HepG2 (cell line): ENCODE data around the gene NOTO. TPM values are rescaled to one million over a fixed set of nuclear protein-coding genes. Genes with fewer than 3 reads are reported as not detected.

ENCODE experiments used
- BORCS8-MEF2B ChIP-seq: sonication (generic); formaldehyde crosslinking; IDR thresholded peaks from 2 replicates; pipeline ENCODE4 v1.8.0; 2022; ENCODE audit warnings: mild to moderate bottlenecking, missing genetic modification reagents
- FOXP4 ChIP-seq: sonication (generic); formaldehyde crosslinking; IDR thresholded peaks from 2 replicates; pipeline ENCODE4 v1.4.0; 2020; ENCODE audit warnings: missing genetic modification reagents
- HIVEP1 ChIP-seq: sonication (generic); formaldehyde crosslinking; IDR thresholded peaks from 2 replicates; pipeline ENCODE4 v1.4.0; 2020; ENCODE audit warnings: mild to moderate bottlenecking, missing genetic modification reagents
- HNF1B ChIP-seq: sonication (generic); formaldehyde crosslinking; IDR thresholded peaks from 2 replicates; pipeline ENCODE4 v1.5.1; 2020; ENCODE audit warnings: mild to moderate bottlenecking, moderate library complexity, missing genetic modification reagents
- KDM6A ChIP-seq: IDR thresholded peaks from 2 replicates; pipeline ENCODE4 v1.6.1; 2016; ENCODE audit warnings: low read depth
- KLF9 ChIP-seq: IDR thresholded peaks from 2 replicates; pipeline ENCODE4 v1.6.1; 2016; ENCODE audit warnings: low read depth
- MXI1 ChIP-seq: IDR thresholded peaks from 3 replicates; pipeline ENCODE4 v1.6.1; 2012; ENCODE audit warnings: low read depth, low read length, inconsistent platforms, borderline replicate concordance
- NCOA5 ChIP-seq: sonication (generic); formaldehyde crosslinking; IDR thresholded peaks from 2 replicates; pipeline ENCODE4 v1.4.0; 2020; ENCODE audit warnings: missing genetic modification reagents
- PRMT3 ChIP-seq: sonication (generic); formaldehyde crosslinking; IDR thresholded peaks from 2 replicates; pipeline ENCODE4 v1.8.1; 2022; ENCODE audit warnings: low read depth, mild to moderate bottlenecking, moderate library complexity, missing genetic modification reagents, borderline replicate concordance
- RXRA ChIP-seq: sonication (generic); formaldehyde crosslinking; IDR thresholded peaks from 2 replicates; pipeline ENCODE4 v1.5.1; 2020; ENCODE audit warnings: missing genetic modification reagents
- SIX4 ChIP-seq: sonication (generic); formaldehyde crosslinking; IDR thresholded peaks from 2 replicates; pipeline ENCODE4 v1.4.0; 2020; ENCODE audit warnings: missing genetic modification reagents
- SP1 ChIP-seq, 2 experiments: fragments of 450-650 bp in 1 of 2; sonication (generic) in 1 of 2; formaldehyde crosslinking in 1 of 2; IDR thresholded peaks; 2 replicates each; pipeline versions ENCODE4 v1.4.0 to v1.6.1; 2016 to 2020; ENCODE audit warnings: missing genetic modification reagents in 1 of 2
- SYNCRIP ChIP-seq: fragments of 200-400 bp; formaldehyde crosslinking; IDR thresholded peaks from 2 replicates; pipeline ENCODE4 v1.6.1; 2018; ENCODE audit warnings: mild to moderate bottlenecking, low read depth, low read length; ENCODE audit not compliant: insufficient read depth
- TARDBP ChIP-seq: sonication (generic); formaldehyde crosslinking; IDR thresholded peaks from 2 replicates; pipeline ENCODE4 v1.8.0; 2022; ENCODE audit warnings: mild to moderate bottlenecking, missing genetic modification reagents
- WIZ ChIP-seq: sonication (generic); formaldehyde crosslinking; IDR thresholded peaks from 2 replicates; pipeline ENCODE4 v1.5.1; 2020; ENCODE audit warnings: mild to moderate bottlenecking, missing genetic modification reagents
- ZC3H13 ChIP-seq: sonication (generic); formaldehyde crosslinking; IDR thresholded peaks from 2 replicates; pipeline ENCODE4 v1.8.1; 2023; ENCODE audit warnings: mild to moderate bottlenecking, missing genetic modification reagents, moderate library complexity
- ZMYM3 ChIP-seq: sonication (generic); formaldehyde crosslinking; IDR thresholded peaks from 2 replicates; pipeline ENCODE4 v1.5.1; 2020; ENCODE audit warnings: mild to moderate bottlenecking, missing genetic modification reagents
- ZNF510 ChIP-seq: sonication (generic); formaldehyde crosslinking; IDR thresholded peaks from 2 replicates; pipeline ENCODE4 v1.4.0; 2020; ENCODE audit warnings: low read depth, mild to moderate bottlenecking, missing genetic modification reagents
- ZNF607 ChIP-seq: sonication (generic); formaldehyde crosslinking; IDR thresholded peaks from 2 replicates; pipeline ENCODE4 v1.5.1; 2020; ENCODE audit warnings: missing genetic modification reagents, mild to moderate bottlenecking, borderline replicate concordance
- ZNF672 ChIP-seq: sonication (generic); formaldehyde crosslinking; IDR thresholded peaks from 2 replicates; pipeline ENCODE4 v1.8.1; 2022; ENCODE audit warnings: missing genetic modification reagents
- ZNF737 ChIP-seq: sonication (generic); formaldehyde crosslinking; IDR thresholded peaks from 2 replicates; pipeline ENCODE4 v1.5.0; 2020; ENCODE audit warnings: missing genetic modification reagents, mild to moderate bottlenecking, borderline replicate concordance
- ZNF773 ChIP-seq: sonication (generic); formaldehyde crosslinking; IDR thresholded peaks from 2 replicates; pipeline ENCODE4 v1.4.0; 2020; ENCODE audit warnings: missing genetic modification reagents, borderline replicate concordance
- ZNF839 ChIP-seq: sonication (generic); formaldehyde crosslinking; IDR thresholded peaks from 2 replicates; pipeline ENCODE4 v1.4.0; 2020; ENCODE audit warnings: missing genetic modification reagents, mild to moderate bottlenecking, borderline replicate concordance
- polyA plus RNA-seq, 8 experiments: library from polyadenylated mRNA; depleted of rRNA in 3 of 8; stranded (reverse) in 7 of 8; unstranded in 1 of 8; fragments of >200 nt; fragmentation: Illumina TruSeq in 4 of 8; extraction: Trizol in 4 of 8; gene quantifications; 2 replicates each; pipeline versions ENCODE4 v1.2.1 to v1.2.3, GENCODE V29; 2011 to 2016; ENCODE audit warnings: low read depth in 4 of 8, missing spikeins in 1 of 8, mixed read lengths in 1 of 8; ENCODE audit not compliant: insufficient read depth in 1 of 8
- total RNA-seq, 5 experiments: library from RNA; depleted of rRNA; stranded (reverse); fragments of >200 nt; fragmentation: Illumina TruSeq; extraction: Trizol; gene quantifications; 2 replicates each; pipeline ENCODE4 v1.2.3, GENCODE V29; 2016; ENCODE audit warnings: low read depth in 1 of 5
- TF ChIP-seq, protein P1 (sequence below): sonication (generic); formaldehyde crosslinking; IDR thresholded peaks from 2 replicates; pipeline ENCODE4 v1.4.0; 2020; ENCODE audit warnings: missing genetic modification reagents; ENCODE audit errors: not compliant biosample characterization

The NOTO gene
- total and polyA plus RNA-seq, 2 of the 13 experiments (the other 11 are each of a cell fraction or from before 2014, with no cell fraction given) = not detected

DNA sequence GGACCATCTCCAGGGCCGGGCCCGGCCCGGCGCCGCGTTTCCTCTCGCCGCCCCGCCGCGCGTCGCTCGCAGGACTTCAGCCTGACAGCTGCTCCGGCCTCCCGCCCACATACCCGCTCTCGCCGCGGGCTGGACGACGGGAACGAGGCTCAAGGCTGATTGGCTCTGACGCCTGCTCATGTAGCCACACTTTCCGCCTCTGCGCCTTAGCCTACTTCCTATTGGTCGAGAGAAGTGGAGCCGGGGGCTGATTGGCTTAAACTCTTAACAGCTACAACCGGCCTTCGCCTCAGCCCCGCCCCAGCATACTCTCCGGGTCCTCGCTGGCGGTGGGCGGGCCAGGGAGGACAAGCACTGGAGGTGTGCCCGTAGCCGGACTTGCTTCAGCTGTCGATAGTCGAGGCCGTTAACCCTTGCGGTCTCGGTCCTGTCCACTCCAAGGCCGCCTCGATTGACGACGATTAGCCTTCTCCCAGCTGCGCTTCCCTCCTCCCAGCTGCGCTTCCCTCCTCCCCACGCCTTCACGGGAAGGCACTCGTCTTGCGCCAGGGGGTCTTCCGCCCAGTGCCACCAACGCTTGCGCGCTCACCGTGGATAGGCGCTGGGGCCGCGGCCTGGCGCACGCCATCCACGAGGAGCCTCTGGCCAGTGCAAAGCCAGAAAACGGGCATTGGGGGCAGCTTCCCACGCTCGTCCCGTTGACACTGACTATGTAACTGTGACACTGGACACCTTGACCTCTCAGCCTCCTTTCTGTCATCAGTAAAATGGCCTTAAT lies 31.0 kb downstream of the NOTO start, which contains the start of gene PRADC1 (continued):
- TF ChIP-seq HNF1B (CRISPR knock-in tag) = no peak; the same call in 1 of the 2 replicates
- TF ChIP-seq KDM6A (CRISPR knock-in tag) = no peak
- TF ChIP-seq MXI1 = peak; percentile 99
- no peak for TF ChIP-seq PRMT3 (CRISPR knock-in tag)
- no peak for TF ChIP-seq NCOA5 (CRISPR knock-in tag)
- TF ChIP-seq RXRA = peak; percentile 59; the same call in 1 of the 2 replicates
- no peak; the same call in 1 of the 2 replicates for TF ChIP-seq ZNF737 (CRISPR knock-in tag)
- no peak for TF ChIP-seq SP1 (IDR thresholded peaks at IDR 0.05)
- TF ChIP-seq SP1 (CRISPR knock-in tag; IDR thresholded peaks at IDR 0.05) = peak; percentile 89
- TF ChIP-seq BORCS8-MEF2B (CRISPR knock-in tag) = peak; percentile 65
- TF ChIP-seq SYNCRIP = no peak
- peak; percentile 69; the same call in 1 of the 2 replicates for TF ChIP-seq ZC3H13 (CRISPR knock-in tag)
- 0 out of 2 replicates have a peak, but pooled peaks have one; percentile 15 for TF ChIP-seq ZNF839 (CRISPR knock-in tag)
- TF ChIP-seq HIVEP1 = peak; percentile 87
- TF ChIP-seq ZNF607 (CRISPR knock-in tag) = peak; percentile 87; the same call in 1 of the 2 replicates
- no peak for TF ChIP-seq ZNF773
- TF ChIP-seq TARDBP (CRISPR knock-in tag) = peak; percentile 15; the same call in 1 of the 2 replicates
- no peak for TF ChIP-seq ZNF672 (CRISPR knock-in tag)
- no peak; the same call in 1 of the 2 replicates for TF ChIP-seq ZNF510 (CRISPR knock-in tag)
- TF ChIP-seq ZMYM3 (CRISPR knock-in tag) = 0 out of 2 replicates have a peak, but pooled peaks have one; percentile 12
- peak; percentile 19; the same call in 1 of the 2 replicates for TF ChIP-seq WIZ (CRISPR knock-in tag)
- TF ChIP-seq SIX4 (CRISPR knock-in tag) = no peak
- TF ChIP-seq, protein P1, sequence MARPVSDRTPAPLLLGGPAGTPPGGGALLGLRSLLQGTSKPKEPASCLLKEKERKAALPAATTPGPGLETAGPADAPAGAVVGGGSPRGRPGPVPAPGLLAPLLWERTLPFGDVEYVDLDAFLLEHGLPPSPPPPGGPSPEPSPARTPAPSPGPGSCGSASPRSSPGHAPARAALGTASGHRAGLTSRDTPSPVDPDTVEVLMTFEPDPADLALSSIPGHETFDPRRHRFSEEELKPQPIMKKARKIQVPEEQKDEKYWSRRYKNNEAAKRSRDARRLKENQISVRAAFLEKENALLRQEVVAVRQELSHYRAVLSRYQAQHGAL (CRISPR knock-in tag) = no peak
- peak; percentile 61 for TF ChIP-seq FOXP4 (CRISPR knock-in tag)
- peak; percentile 78; the same call in 1 of the 2 replicates for TF ChIP-seq KLF9 (CRISPR knock-in tag)
